ENCODE data around the gene ANKRA2. TPM values are rescaled to one million over a fixed set of nuclear protein-coding genes. Genes with fewer than 3 reads are reported as not detected.

Gene ANKRA2
- total RNA-seq, 1 donor from 2014 or later = 18.8 TPM

DNA sequence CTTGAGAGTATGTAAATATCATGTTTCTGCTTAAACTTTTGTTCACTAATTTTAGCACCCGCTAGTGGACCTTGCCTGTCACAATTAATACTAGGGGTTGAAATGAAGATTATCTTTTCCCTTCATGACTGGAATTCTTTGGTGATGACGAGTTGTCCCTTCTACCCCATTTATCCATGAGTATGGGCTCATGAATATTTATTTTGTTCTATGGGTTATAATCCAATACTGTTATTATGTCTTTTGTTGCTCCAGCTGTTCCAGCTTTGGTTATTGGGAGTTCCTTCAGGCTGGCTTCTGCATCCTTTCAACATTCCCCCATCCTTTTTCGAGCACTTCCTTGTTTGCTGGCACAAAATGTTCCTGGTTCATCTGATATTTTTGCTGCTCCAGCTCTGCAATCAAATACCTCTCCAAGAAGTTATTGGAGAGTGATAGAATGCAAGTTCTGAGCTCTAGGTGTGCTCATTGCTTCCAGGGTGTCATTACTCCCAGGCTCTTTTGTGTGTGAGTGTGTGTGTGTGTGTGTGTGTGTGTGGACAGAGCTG, 40.8 kb upstream of the ANKRA2 start:
- Mint-ChIP-seq H3K4me1 (ENCODE audit: low read depth, unreplicated experiment) (no peaks in the 10 kb centered on the region), H3K9me3 (ENCODE audit: unreplicated experiment) (peaks cover 4% of the 10 kb centered on the region), H3K4me3 (ENCODE audit: unreplicated experiment) (no peak overlapping the region), H3K36me3 (ENCODE audit: unreplicated experiment) (peaks cover 16% of the 10 kb centered on the region), H3K27ac (ENCODE audit: unreplicated experiment) (no peak overlapping the region), H3K27me3 (ENCODE audit: unreplicated experiment) (no peaks in the 10 kb centered on the region)
- TF ChIP-seq, protein P1, sequence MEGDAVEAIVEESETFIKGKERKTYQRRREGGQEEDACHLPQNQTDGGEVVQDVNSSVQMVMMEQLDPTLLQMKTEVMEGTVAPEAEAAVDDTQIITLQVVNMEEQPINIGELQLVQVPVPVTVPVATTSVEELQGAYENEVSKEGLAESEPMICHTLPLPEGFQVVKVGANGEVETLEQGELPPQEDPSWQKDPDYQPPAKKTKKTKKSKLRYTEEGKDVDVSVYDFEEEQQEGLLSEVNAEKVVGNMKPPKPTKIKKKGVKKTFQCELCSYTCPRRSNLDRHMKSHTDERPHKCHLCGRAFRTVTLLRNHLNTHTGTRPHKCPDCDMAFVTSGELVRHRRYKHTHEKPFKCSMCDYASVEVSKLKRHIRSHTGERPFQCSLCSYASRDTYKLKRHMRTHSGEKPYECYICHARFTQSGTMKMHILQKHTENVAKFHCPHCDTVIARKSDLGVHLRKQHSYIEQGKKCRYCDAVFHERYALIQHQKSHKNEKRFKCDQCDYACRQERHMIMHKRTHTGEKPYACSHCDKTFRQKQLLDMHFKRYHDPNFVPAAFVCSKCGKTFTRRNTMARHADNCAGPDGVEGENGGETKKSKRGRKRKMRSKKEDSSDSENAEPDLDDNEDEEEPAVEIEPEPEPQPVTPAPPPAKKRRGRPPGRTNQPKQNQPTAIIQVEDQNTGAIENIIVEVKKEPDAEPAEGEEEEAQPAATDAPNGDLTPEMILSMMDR (IDR thresholded peaks at IDR 0.05; ENCODE audit: partially characterized antibody, unreplicated experiment) = no peak
- DNase-seq = no peak

DNA sequence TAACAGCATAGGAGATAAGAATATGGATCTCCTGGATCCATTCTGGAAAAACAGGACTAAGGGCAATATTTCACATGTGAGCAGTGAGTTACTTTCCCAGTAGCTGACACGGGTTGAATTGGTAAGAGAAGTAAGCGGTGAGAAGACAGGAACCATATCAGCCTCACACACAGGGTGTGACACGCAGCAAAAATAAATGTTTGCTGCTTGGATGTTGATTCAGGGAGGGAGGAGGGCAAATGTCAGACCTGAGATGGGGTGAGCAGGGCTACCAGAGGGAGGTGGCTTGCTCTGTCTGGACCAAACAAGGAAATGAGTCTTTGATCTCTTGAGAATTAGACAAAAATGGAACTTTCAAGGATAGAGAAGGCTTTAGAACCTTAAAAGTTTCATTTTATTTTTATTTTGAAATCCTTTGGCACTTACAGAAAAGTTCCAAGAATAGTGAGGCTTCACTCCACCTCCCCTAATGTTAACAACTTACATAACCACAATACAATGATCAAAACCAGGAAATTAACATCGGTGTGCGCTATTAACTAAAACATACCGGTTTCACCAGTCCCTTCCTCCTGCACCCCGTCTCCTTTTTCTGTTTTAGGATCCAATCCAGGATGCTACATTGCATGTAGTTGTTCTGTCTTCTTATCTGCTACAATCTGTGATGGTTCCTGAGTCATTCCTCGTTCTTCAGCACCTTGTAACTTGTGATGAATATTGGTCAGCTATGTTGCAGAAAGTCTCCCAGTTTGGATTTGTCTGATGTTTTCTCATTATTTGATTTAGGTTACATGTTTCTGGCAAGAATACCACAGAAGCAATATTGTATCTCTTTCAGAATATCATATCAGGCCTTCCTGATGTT, 40.0 kb upstream of the ANKRA2 start:
- no peaks in the 10 kb centered on the region for H3K9me3 Mint-ChIP-seq (ENCODE audit: unreplicated experiment)
- H3K27me3 Mint-ChIP-seq (ENCODE audit: unreplicated experiment) = no peaks in the 10 kb centered on the region
- no peaks in the 10 kb centered on the region for H3K4me1 Mint-ChIP-seq (ENCODE audit: low read depth, unreplicated experiment)
- DNase-seq = no peak
- peaks cover 8% of the 10 kb centered on the region for H3K36me3 Mint-ChIP-seq (ENCODE audit: unreplicated experiment)
- no peak overlapping the region for H3K27ac Mint-ChIP-seq (ENCODE audit: unreplicated experiment)
- H3K4me3 Mint-ChIP-seq (ENCODE audit: unreplicated experiment) = no peak overlapping the region
- TF ChIP-seq, protein P1 (IDR thresholded peaks at IDR 0.05; ENCODE audit: partially characterized antibody, unreplicated experiment) = no peak

DNA sequence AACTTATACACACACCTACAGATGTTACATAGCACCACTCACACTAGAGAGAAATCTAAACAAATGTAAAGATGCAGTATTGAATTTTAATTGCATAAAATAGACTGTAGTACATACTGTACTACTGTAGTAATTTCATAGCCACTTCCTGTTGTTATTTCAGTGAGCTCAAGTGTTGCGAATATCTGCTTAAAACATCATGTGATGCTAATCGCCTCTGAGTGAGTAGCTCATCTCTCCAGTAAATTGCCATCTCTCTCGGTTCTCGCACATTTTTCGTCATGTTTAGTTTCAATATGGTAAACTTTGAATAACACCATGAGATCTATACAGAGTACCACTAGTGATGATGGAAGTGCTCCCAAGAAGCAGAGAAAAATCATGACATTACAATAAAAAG, 38.6 kb upstream of the ANKRA2 start:
- TF ChIP-seq, protein P1 (IDR thresholded peaks at IDR 0.05; ENCODE audit: partially characterized antibody, unreplicated experiment) = no peak
- no peaks in the 10 kb centered on the region for H3K27me3 Mint-ChIP-seq (ENCODE audit: unreplicated experiment)
- H3K27ac Mint-ChIP-seq (ENCODE audit: unreplicated experiment) = no peak overlapping the region
- H3K9me3 Mint-ChIP-seq (ENCODE audit: unreplicated experiment) = no peaks in the 10 kb centered on the region
- H3K36me3 Mint-ChIP-seq (ENCODE audit: unreplicated experiment) = peaks cover 7% of the 10 kb centered on the region
- no peak for DNase-seq
- no peaks in the 10 kb centered on the region for H3K4me1 Mint-ChIP-seq (ENCODE audit: low read depth, unreplicated experiment)
- no peak overlapping the region for H3K4me3 Mint-ChIP-seq (ENCODE audit: unreplicated experiment)

DNA sequence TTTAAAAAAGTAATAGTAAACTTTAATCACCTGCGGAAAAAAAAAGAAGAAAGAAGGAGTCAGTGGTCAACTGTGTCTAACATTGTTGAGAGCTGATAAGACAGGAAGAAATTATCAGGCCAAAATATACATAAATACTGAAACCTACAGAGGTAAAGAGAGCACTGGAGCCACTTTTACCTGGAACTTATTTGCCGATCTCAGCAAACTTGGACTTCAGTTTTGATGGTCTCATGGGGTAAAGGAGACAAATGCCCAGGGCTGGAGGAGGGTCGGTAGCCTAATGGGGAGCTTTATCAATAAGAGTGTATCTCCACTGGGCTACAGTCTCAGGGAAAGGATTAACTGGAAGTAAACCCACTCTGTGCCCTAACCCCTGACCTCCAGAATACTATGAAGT, 33.9 kb upstream of the ANKRA2 start:
- H3K27me3 Mint-ChIP-seq (ENCODE audit: unreplicated experiment) = no peaks in the 10 kb centered on the region
- no peaks in the 10 kb centered on the region for H3K9me3 Mint-ChIP-seq (ENCODE audit: unreplicated experiment)
- H3K4me3 Mint-ChIP-seq (ENCODE audit: unreplicated experiment) = no peak overlapping the region
- no peak for DNase-seq
- TF ChIP-seq, protein P1 (IDR thresholded peaks at IDR 0.05; ENCODE audit: partially characterized antibody, unreplicated experiment) = no peak
- H3K36me3 Mint-ChIP-seq (ENCODE audit: unreplicated experiment) = peaks cover 7% of the 10 kb centered on the region
- no peaks in the 10 kb centered on the region for H3K4me1 Mint-ChIP-seq (ENCODE audit: low read depth, unreplicated experiment)
- no peak overlapping the region for H3K27ac Mint-ChIP-seq (ENCODE audit: unreplicated experiment)

DNA sequence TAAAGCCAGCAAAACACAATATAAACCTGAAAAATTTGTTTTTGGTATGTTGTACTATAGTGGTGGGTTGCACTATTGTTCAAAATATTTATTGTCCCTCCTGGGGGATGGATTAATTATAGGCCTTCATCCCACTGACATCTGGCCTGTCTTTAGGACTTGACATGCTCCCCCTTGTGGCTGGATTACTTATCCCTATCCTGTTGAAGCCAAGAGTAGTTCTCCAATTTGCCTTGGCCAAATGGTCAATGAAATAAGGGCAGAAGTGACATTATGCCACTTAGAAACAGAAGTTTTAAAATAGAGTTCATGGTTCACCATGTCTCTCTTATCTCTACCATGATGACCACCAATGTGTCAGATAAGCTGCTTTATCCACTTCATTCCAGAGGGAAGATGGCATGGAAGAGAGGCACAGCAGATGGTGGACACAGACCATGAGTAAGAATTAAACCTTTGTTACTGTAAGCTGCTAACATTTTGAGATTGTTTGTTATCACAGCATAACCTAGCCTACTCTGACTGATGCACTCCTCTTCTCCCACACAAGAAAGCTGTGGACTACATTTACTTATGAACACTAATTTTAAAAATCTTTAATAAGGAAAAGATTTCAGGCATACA, 31.4 kb upstream of the ANKRA2 start:
- H3K4me3 Mint-ChIP-seq (ENCODE audit: unreplicated experiment) = no peak overlapping the region
- no peaks in the 10 kb centered on the region for H3K27me3 Mint-ChIP-seq (ENCODE audit: unreplicated experiment)
- peaks cover 3% of the 10 kb centered on the region for H3K36me3 Mint-ChIP-seq (ENCODE audit: unreplicated experiment)
- H3K27ac Mint-ChIP-seq (ENCODE audit: unreplicated experiment) = no peak overlapping the region
- DNase-seq = peak; percentile 19
- no peaks in the 10 kb centered on the region for H3K9me3 Mint-ChIP-seq (ENCODE audit: unreplicated experiment)
- no peaks in the 10 kb centered on the region for H3K4me1 Mint-ChIP-seq (ENCODE audit: low read depth, unreplicated experiment)
- TF ChIP-seq, protein P1 (IDR thresholded peaks at IDR 0.05; ENCODE audit: partially characterized antibody, unreplicated experiment) = peak; percentile 81

Data from glutamatergic neuron (in vitro differentiated cells).